Body of pancreas (tissue), 4 donors: ENCODE measurements around the gene AGMO.

Experiments
- POLR2A ChIP-seq, 3 donors: fragments of 450-650 bp; IDR thresholded peaks; one replicate each; pipeline ENCODE4 v1.6.1; 2016; ENCODE audit warnings: antibody characterized with exemption in 3 of 3, mild to moderate bottlenecking in 2 of 3
- TF ChIP-seq, protein P1 (sequence below), 7 experiments: fragments of 450-650 bp in 4 of 7; fragments of 200-600 bp in 3 of 7; sonication (generic) in 3 of 7; IDR thresholded peaks; one replicate each; pipeline ENCODE4 v1.5.1; 2016 to 2019; ENCODE audit warnings: antibody characterized with exemption in 7 of 7

DNA sequence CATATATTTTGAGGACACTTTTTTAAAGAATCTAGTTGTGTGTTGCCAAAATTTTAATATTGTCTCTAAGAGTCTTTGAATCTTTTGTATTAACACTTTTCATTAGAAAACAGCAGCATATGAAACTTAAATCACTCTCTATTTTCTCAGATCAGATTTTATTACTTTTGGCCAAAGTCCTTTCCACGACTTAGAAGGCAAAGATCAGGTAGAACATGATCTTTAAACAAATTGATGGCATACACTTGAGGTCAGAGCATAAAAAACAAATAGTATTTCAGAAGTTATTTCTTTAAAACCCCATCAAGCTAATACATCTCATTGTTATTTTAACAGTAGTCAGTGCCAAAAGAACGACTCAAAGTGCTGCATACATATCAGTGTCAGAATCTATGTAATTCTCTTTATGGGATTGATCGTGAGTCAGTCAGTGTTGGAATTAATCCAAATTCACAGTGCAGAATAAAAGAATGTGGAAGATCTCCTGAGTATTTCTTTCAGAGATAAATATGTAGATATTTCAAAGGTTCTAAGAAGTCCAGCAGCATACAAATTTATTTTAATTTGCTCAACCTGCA, 9.6 kb upstream of the AGMO start:
- TF ChIP-seq, protein P1, sequence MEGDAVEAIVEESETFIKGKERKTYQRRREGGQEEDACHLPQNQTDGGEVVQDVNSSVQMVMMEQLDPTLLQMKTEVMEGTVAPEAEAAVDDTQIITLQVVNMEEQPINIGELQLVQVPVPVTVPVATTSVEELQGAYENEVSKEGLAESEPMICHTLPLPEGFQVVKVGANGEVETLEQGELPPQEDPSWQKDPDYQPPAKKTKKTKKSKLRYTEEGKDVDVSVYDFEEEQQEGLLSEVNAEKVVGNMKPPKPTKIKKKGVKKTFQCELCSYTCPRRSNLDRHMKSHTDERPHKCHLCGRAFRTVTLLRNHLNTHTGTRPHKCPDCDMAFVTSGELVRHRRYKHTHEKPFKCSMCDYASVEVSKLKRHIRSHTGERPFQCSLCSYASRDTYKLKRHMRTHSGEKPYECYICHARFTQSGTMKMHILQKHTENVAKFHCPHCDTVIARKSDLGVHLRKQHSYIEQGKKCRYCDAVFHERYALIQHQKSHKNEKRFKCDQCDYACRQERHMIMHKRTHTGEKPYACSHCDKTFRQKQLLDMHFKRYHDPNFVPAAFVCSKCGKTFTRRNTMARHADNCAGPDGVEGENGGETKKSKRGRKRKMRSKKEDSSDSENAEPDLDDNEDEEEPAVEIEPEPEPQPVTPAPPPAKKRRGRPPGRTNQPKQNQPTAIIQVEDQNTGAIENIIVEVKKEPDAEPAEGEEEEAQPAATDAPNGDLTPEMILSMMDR (IDR thresholded peaks at IDR 0.05), result no peak
- no peak for TF ChIP-seq POLR2A (IDR thresholded peaks at IDR 0.05)
